ENCODE results near the gene PLD1.

GRCh38 chr3:171615281-171615680 lies 195.0 kb downstream of the PLD1 start:
- TF ChIP-seq TAF1 (conservative IDR thresholded peaks at IDR 0.05) = no peak
- no peak for TF ChIP-seq HNF4G (IDR thresholded peaks at IDR 0.05)
- TF ChIP-seq EGR1 (IDR thresholded peaks at IDR 0.05; ENCODE audit: low read depth in 2 of 2) = no peak
- no peak for TF ChIP-seq CTCF (IDR thresholded peaks at IDR 0.05; ENCODE audit: low read depth, low read length, missing input control)
- TF ChIP-seq SP1 (IDR thresholded peaks at IDR 0.05) = no peak
- TF ChIP-seq YY1 (IDR thresholded peaks at IDR 0.05) = no peak
- TF ChIP-seq MAX (IDR thresholded peaks at IDR 0.05) = no peak
- no peak for TF ChIP-seq JUND (IDR thresholded peaks at IDR 0.05)
